GM21619 (cell line): ENCODE data around the gene HES4.
A peak's percentile ranks its signal among the peaks of the same experiment; 100 is the strongest.
"Not testable (repeated sequence)": the region's sequence is repeated elsewhere in the genome, so short reads cannot be mapped to it uniquely, and the experiment has no call there.

Experiments used
- ATAC-seq: cut with Tn5 transposase; IDR thresholded peaks from one replicate; pipeline ENCODE4 v1.9.1; 2021; ENCODE audit not compliant: unreplicated experiment

The HES4 gene

DNA sequence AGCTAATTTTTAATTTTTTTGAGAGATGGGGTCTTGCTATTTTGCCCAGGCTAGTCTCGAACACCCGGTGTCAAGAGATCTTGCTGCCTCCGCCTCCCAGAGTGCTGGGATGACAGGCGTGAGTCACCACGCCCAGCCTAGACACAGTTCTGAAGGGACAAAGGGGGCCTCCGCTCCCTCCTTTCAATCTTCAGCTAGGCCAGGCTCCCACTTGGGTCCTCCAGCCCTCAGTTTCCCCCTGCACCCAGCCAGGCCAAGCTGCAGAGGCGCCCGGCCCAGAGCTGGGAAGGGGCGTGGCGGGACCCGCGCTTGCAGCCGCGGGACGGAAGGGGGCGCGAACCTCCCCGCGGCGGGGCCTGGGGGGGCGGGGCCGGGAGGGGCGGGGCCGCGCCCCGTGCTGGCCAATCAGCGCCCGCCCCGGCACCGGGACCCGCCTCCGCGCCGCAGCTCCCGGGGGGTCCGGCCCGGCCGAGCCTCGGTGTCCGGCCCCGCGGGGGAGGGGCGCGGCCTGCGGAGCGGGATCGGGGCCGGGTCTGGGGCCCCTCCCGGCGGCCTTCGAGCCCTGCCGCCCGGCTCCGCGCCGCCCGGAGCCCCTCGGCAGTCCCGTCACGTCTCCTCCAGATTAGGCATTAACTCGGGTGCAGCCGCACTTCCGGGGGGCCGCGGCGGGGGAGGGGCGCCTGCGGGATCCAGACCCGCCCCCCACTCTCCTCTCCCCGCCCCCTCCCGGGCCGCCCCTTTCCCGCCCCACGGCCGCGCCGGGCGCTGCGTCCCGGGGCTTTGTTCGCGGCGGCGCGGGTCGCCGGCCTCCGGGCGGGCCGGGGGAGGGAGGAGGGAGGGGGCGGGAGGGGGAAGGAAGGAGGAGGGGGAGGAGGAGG lies 19.5 kb upstream of the HES4 start:
- ATAC-seq: peak; percentile 50

DNA sequence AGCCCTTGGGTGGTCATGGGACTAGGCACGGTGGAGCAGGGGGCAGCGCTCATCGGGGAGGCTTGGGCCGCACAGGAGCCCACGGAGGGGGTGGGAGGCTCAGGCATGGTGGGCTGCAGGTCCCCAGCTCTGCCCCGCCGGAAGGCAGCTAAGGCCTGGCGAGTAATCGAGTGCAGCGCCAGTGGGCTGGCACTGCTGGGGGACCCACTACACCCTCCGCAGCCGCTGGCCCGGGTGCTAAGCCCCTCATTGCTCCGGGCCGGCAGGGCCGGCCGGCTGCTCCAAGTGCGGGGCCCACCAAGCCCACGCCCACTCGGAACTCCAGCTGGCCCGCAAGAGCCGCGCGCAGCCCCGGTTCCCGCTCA lies 18.4 kb upstream of the HES4 start:
- ATAC-seq: not testable (repeated sequence)

DNA sequence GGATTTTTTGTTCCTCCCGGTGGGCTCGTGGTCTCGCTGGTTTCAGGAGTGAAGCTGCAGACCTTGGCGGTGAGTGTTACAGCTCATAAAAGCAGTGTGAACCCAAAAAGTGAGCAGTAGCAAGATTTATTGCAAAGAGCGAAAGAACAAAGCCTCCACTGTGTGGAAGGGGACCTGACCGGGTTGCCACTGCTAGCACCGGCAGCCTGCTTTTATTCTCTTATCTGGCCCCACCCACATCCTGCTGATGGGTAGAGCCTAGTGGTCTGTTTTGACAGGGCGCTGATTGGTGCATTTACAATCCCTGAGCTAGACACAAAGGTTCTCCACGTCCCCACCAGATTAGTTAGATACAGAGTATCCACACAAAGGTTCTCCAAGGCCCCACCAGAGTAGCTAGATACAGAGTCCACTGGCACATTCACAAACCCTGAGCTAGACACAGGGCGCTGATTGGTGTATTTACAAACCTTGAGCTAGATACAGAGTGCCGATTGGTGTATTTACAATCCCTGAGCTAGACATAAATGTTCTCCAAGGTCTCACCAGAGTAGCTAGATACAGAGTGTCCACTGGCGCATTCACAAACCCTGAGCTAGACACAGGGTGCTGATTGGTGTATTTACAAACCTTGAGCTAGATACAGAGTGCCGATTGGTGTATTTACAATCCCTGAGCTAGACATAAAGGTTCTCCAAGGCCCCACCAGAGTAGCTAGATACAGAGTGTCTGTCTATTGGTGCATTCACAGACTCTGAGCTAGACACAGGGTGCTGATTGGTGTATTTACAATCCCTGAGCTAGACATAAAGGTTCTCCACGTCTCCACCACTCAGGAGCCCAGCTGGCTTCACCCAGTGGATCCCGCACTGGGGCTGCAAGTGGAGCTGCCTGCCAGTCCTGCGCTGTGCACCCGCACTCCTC lies 17.8 kb upstream of the HES4 start:
- ATAC-seq: not testable (repeated sequence)

DNA sequence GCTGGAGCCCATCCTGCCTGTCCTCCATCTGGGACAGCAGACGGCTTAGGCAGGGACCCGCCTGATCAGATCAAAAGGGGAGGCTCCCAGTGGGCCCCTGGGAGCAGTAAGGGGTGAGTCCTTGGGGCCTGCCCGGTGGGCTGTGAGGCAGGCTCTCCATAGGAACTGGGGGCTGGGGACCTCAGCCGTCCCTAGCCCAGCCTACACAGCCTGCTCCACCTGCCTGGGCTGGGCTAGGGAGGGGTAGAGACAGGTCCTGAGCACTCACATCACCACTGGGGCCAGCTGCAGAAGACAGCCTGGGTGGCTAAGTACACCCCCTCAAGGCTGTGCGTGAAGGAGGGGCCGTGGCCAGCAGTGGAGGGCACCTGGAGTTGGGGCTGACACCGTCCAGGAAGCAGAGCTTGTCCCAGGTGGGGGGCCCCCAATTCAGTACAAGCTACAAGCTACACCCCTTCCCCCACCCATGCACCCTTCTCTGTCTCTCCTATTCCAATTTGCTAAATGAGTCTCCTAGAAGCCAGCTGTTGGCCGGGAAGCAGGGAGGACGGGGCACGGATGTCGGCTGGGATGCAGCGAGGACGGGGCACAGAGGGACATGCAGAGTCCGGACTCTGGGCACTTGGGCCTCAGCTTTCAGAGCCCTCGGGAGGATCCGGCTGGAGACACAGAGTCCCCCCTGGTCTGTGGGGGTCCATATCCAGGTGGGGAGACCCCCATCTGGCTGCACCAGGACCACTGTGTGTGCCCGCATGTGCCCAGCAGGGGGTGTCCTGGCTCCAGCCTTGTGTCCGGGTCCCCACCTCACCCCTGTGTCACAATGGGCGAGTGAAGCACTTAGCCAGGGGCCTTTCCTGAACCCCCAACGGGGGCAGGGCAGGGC lies 15.1 kb upstream of the HES4 start:
- no peak for ATAC-seq

DNA sequence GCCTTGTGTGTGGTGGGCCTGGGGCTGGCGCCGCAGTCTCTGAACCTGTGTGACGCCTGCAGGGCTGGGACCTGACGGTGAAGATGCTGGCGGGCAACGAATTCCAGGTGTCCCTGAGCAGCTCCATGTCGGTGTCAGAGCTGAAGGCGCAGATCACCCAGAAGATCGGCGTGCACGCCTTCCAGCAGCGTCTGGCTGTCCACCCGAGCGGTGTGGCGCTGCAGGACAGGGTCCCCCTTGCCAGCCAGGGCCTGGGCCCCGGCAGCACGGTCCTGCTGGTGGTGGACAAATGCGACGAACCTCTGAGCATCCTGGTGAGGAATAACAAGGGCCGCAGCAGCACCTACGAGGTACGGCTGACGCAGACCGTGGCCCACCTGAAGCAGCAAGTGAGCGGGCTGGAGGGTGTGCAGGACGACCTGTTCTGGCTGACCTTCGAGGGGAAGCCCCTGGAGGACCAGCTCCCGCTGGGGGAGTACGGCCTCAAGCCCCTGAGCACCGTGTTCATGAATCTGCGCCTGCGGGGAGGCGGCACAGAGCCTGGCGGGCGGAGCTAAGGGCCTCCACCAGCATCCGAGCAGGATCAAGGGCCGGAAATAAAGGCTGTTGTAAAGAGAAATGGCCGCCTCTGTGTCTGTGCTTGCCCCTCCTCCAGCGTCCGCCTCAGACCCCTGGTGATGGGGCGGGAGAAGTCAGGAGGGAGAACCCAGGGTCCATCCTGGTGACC lies 14.2 kb upstream of the HES4 start:
- ATAC-seq: no peak

DNA sequence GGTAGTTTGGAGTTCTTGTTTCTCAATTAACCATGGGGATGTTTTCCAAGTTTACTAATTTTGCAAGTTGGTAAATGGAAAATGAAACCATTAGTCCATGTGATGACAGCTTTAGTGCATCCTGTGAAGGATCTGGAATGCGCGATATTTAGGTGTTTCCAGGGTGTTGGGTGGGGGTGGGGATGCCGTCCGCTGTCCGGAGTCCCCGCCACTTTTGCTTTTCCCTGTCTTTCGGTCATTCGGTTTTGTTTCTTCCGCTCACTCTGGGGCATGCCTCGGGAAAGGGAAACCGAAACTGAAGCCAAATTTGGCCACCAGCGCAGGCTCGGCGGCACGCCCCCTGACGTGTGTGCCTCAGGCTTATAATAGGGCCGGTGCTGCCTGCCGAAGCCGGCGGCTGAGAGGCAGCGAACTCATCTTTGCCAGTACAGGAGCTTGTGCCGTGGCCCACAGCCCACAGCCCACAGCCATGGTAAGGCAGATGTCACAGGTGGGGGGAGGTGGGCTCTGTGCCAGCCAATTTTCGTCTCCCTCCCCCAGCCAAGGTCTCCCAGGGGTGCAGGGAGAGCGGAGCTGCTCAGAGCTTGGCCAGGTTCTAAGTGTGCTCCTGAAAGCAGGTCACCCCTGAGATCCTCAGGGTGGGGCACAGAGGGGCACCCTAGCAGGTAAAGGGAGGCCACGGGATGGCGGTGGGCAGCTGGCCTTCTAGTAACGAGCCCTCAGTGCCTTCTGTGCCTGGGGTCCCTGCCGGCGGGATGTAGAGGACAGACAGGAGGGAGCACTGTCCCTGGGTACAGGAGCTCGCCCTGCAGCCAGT lies 13.4 kb upstream of the HES4 start, which contains the start of gene ISG15:
Gene ISG15, plus strand, starts transcription at position 393 of the 817 bp plus-strand sequence. Its CDS starts 77 bp downstream, at position 470.
- peak; percentile 75 for ATAC-seq

DNA sequence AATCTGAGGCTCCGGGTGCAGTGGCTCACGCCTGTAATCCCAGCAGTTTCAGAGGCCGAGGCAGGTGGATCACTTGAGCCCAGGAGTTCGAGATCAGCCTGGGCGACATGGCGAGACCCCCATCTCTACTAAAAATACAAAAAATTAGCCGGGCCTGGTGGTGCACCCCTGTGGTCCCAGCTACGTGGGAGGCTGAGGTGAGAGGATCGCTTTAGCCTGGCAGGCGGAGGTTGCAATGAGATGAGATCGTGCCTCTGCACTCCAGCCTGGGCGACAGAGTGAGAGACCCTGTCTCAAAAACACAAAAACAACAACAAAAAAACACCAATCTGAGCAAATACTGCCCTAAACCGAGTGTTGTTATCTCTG lies 12.8 kb upstream of the HES4 start:
- ATAC-seq: not testable (repeated sequence)

DNA sequence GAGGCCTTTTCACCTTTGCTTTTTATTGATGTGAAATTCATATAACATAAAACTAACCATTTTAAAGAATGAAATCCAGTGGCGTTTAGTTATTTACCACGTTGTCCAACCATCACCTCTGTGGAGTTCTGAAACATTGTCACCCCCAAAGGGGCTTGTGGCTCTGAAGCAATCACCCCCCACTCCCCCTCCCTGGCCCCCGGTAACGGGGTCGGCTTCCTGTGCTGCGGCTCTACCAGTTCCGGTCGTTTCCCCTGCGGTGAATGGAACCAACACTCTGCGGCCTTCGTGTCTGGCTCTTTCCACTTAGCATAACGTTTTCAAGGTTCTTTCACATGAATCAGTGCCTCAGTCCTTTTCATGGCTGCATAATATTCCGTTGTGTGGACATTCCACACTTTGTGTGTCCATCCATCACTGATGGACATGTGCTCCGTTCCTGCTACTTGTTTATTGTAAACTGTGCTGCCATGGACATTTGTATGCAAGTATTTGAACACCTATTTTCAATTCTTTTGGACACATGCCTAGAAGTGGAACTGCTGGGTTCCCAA lies 11.6 kb upstream of the HES4 start:
- no peak for ATAC-seq

DNA sequence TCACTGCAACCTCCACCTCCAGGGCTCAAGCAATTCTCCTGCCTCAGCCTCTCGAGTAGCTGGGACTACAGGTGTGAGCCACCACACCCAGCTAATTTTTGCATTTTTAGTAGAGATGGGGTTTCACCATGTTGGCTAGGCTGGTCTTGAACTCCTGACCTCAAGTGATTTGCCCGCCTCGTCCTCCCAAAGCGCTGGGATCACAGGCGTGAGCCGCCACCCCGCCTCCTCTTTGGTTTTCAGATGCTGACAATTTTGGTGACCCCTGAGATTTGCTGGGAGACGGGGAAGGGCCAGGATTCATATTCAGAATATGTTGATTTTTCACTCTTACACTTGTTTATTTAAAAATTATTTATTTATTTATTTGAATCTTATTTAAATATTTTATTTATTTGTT lies 10.2 kb upstream of the HES4 start:
- not testable (repeated sequence) for ATAC-seq

DNA sequence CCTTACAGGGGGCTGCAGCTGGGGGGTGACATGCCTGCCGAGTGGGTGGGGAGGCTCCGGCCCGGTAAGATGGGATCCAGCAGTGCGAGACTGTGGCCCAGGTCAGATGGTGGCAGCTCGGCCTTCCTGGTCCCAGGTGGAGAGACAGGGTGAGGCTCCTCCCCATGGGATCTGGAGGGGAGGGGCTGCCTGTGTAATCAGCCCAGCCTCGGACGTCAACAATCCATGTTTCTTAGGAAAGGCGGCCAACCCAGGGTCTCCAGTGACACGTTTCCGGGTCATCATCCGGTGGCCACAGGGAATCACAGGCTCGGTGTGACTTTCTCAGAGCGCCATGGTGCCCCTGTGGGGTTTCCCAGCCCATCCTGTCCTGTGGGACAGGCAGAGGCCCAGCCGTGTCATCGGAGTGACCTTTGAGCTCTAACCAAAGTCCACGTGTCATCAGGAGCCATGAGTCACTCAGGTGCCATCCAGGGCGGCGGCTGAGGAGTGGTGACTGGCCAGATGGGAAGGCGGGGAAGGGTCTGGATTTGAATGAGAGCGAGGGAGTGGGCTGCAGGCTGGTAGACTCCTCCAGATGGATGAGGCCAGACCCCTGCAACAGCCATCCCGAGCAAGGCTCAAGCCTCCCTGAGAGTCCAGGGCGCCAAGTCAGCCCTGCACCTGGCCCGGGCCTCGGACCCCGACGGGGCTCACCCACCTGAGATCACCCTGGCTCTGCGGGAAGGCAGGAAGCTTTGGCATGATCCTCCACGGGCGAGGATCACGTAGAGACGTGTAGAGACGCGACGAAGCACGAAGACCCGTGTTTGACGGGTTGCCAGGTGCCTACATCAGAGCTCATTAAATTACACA lies 6.6 kb upstream of the HES4 start:
- ATAC-seq: no peak

DNA sequence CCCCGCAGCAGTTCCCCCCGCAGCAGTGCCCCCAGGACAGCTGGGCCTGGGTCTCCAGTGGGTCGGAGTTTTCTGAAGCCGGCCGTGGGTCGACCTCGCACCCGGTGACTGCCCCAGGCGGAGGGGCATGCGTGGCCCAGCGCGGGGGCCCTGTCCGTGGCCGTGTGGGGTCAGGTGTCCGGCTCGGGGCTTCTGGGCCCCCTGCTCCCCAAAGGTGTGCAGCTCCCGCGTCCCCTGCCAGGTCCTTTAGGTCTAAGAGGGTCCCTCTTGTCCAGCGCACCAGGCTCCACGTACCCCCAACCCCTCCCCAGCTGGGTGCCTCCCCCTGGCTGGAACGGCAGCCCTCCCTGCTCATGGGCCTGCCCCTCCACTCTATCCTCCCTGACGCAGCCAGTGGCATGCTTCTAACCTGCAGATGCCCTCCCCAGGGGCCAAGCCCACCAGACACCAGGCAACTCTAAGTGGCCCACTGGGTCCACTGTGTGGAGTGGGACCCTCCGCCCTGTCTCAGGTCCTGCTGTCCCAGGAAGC lies 5.9 kb upstream of the HES4 start:
- ATAC-seq: no peak

DNA sequence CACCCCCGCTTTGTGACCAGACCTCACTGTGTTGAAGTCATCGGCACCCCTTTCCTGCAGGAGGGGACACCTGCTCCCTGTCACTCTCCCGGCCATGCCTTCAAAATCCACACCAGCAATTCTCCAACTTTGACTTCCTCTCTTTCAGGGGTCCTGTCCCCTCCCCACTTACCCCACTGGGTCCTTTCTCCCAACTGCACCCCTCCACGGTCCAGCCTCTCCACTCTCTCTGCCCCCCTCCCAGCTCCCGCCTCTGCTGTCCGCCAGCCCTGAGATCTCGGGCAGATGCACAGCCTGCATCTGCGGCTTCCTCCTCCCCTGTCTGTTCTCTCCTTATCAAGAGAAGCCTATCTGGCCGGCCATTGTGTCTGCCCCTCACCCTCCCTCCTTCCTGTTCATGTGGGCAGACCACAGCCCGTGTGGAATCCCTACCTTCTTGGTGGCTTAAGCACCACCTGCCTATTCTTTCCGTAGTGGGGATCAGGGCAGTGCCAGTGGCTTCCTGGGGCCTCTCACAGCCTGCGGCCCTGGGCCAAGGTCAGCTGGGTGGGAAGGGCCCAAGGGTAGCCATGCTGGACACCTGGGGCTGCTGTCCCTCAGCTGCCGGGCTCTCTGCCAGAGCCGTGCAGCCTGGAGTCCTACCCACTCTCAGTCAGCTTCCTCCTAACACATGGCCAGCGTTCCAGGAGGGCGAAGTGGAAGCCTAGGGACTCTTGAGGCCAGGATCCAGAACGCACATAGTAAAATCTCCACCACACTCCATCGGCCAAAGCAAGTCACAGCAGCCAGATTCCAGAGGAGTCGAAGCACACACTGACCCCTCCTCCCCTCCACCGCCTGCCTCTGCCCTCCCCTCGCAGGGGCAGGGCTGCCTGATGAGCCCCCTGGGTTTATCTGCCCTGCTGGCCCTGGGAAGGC lies 5.1 kb upstream of the HES4 start:
- no peak for ATAC-seq

DNA sequence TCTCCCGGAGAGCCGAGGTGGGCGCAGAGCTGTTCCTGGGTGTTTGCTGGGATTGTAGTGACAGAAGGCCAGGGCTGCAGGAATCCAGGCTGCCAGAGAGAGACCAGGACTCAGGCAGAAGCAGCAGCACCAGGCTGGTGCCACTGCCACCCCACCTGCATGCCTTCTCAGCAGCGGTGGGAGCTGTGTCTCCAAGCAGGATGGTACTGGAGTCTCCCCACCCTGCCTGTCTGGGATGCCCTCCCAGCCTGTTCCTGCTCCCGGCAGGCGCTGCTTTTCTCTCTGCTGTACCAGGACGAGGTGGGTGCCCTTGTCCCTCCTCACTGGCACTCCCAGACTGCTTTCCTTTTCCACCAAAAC lies 4.5 kb upstream of the HES4 start:
- ATAC-seq: no peak

DNA sequence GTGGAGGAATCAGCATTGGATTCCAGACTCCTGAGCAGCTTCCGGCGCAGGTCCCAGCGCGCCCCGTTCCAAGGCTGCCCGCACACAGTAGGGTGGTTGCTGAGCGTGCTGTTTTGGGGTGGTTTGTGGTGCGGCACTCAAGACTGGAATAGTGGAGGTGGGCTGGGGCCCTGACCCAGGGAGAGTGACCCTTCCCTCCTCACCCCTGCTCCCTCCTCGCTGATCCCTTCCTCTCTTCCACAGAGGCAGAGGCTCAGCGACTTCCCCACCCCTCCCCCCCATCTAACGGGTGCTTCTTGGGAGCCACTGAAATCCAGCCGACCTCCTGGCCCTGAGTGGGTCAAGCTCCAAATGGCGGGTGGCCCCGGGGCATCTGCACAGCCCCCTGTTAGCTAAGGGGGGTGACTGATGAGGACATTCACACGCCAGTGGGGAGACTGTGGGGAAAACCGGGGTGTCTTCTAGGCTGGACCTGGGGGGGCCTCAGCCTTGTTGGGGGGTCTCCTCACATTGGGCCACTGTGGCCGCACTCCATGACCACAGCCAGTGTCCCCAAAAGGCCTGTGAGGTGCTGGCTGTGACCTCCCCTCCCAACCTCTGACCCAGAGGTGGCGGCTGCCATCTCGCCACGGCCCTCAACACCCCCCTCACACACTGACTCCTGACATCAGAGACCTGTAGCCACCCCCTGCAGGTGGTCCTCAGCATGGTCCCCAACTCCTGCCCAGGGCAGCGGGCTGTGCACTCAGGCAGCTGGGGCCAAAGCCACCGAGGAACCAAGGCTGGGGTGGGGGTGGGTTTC lies 3.9 kb upstream of the HES4 start:
- ATAC-seq: no peak

DNA sequence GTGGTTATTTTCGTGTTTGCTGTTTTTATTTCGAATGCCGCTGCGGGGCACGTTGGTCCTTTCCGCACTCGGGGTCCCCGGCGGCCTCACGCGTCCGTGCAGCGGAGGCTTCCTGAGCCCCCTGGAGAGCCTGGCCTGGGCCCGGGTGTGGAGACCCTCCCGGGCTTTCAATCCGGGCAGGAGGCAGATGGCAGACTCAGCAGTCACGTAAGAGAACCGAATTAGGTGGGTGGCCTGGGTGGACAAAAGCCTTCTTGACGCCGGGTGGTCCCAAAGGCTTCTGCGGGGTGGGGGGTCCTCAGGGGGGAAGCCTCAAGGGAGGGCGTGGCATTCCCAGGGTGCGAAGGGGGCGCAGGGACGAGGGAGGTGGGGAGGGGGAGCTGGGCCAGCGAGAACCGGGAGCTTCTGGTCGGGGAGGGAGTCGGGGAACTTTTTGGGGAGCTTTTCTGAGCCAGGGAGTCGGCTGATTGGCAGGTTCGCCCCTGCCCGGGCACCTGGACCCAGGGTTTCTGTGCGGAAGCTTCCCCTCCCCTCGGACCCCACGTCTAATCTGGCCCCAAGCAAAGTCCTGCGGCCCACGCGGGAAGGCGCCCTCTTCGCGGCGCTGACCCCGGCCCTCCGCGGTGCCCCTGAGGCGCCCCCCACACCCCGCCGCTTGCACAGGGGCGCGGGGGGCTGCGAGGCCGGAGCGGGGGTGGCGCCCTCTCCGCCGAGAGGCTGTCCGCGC lies 1.3 kb upstream of the HES4 start:
- no peak for ATAC-seq
